ENCODE data around the gene SCO2. TPM values are rescaled to one million over a fixed set of nuclear protein-coding genes. Genes with fewer than 3 reads are reported as not detected.

SCO2 gene
- total RNA-seq, 1 donor, result 5.1 TPM

DNA sequence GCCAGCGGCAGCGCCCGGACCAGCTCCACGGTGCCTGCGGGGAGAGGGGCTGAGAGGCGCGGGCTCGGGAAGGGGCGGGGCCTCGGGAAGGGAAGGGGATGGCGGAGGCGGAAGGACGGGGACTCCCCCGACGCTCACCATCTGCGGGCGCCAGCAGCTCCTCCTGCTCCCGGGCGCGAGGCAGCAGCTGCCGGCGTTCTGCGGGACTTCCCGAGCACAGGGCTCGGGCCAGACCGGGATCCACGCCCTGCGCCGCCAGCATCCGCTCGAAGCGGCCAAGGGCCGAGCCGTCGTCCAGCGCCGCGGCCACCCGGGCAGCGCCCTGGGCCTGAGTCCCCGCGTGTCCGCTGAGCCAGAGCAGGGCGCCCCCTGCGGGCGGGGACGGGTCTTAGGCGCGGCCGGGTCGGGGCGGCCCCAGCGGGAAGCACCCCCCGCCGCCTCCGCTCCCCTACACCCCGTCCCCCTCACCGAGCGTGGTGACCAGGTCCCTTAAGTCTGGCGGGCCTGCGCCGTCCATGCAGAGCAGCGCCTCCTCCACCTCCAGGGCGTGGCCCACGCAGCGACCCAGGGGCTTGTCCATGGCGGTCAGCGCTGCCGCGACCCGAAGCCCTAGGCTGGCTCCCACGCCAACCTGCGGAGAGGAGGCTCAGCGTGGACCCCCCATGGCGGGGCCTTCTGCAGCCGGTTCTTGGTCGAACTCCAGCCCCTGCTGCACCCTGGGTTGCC is 873 bp upstream of the SCO2 start:
- H3K4me3 ChIP-seq (ENCODE audit: insufficient read depth, low read length), result peak overlapping the region; percentile 86
- no peaks in the 10 kb centered on the region for H3K9me3 ChIP-seq (ENCODE audit: low read depth, low read length)
- H3K79me2 ChIP-seq (ENCODE audit: insufficient read depth, low read length), result peaks cover 30% of the 10 kb centered on the region
- H4K20me1 ChIP-seq (ENCODE audit: insufficient read depth, low read length), result peaks cover 29% of the 10 kb centered on the region
- H2AFZ ChIP-seq (ENCODE audit: low read length), result peak overlapping the region; percentile 50
- DNase-seq (ENCODE audit: insufficient read length, low spot score, missing footprints), result peak; percentile 98
- peak overlapping the region; percentile 96 for H3K4me2 ChIP-seq (ENCODE audit: insufficient read depth, low read length)
- peak overlapping the region; percentile 56 for H3K27ac ChIP-seq (ENCODE audit: low read depth, low read length)
- H3K4me1 ChIP-seq (ENCODE audit: insufficient read depth, low read length), result peaks cover 23% of the 10 kb centered on the region
- TF ChIP-seq, protein P1, sequence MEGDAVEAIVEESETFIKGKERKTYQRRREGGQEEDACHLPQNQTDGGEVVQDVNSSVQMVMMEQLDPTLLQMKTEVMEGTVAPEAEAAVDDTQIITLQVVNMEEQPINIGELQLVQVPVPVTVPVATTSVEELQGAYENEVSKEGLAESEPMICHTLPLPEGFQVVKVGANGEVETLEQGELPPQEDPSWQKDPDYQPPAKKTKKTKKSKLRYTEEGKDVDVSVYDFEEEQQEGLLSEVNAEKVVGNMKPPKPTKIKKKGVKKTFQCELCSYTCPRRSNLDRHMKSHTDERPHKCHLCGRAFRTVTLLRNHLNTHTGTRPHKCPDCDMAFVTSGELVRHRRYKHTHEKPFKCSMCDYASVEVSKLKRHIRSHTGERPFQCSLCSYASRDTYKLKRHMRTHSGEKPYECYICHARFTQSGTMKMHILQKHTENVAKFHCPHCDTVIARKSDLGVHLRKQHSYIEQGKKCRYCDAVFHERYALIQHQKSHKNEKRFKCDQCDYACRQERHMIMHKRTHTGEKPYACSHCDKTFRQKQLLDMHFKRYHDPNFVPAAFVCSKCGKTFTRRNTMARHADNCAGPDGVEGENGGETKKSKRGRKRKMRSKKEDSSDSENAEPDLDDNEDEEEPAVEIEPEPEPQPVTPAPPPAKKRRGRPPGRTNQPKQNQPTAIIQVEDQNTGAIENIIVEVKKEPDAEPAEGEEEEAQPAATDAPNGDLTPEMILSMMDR (IDR thresholded peaks at IDR 0.05; ENCODE audit: extremely low read depth, low read depth, low read length), result peak; percentile 43
- no peaks in the 10 kb centered on the region for H3K27me3 ChIP-seq (ENCODE audit: insufficient read depth, low read length)
- peaks cover 15% of the 10 kb centered on the region for H3K36me3 ChIP-seq (ENCODE audit: insufficient read depth, low read length)

DNA sequence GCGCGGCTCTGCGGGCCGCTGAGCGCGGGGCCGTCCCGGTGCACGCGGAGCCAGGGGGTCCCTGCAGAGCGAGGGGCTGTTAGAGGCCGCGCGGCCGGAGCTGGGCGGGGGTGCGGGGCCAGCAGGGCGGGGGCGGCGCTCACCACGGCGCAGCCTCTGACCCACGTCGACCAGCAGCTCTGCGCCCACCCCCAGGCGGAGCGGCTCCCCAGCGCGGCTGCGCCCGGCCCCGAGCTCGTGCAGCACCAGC is 385 bp upstream of the SCO2 start:
- TF ChIP-seq, protein P1 (IDR thresholded peaks at IDR 0.05; ENCODE audit: extremely low read depth, low read depth, low read length), result no peak
- H3K79me2 ChIP-seq (ENCODE audit: insufficient read depth, low read length), result peaks cover 30% of the 10 kb centered on the region
- H3K27me3 ChIP-seq (ENCODE audit: insufficient read depth, low read length), result no peaks in the 10 kb centered on the region
- peak overlapping the region; percentile 86 for H3K4me3 ChIP-seq (ENCODE audit: insufficient read depth, low read length)
- no peak for DNase-seq (ENCODE audit: insufficient read length, low spot score, missing footprints)
- H4K20me1 ChIP-seq (ENCODE audit: insufficient read depth, low read length), result peaks cover 29% of the 10 kb centered on the region
- peak overlapping the region; percentile 15 for H2AFZ ChIP-seq (ENCODE audit: low read length)
- peak overlapping the region; percentile 96 for H3K4me2 ChIP-seq (ENCODE audit: insufficient read depth, low read length)
- H3K36me3 ChIP-seq (ENCODE audit: insufficient read depth, low read length), result peaks cover 15% of the 10 kb centered on the region
- peak overlapping the region; percentile 56 for H3K27ac ChIP-seq (ENCODE audit: low read depth, low read length)
- H3K9me3 ChIP-seq (ENCODE audit: low read depth, low read length), result no peaks in the 10 kb centered on the region
- peaks cover 18% of the 10 kb centered on the region for H3K4me1 ChIP-seq (ENCODE audit: insufficient read depth, low read length)

DNA sequence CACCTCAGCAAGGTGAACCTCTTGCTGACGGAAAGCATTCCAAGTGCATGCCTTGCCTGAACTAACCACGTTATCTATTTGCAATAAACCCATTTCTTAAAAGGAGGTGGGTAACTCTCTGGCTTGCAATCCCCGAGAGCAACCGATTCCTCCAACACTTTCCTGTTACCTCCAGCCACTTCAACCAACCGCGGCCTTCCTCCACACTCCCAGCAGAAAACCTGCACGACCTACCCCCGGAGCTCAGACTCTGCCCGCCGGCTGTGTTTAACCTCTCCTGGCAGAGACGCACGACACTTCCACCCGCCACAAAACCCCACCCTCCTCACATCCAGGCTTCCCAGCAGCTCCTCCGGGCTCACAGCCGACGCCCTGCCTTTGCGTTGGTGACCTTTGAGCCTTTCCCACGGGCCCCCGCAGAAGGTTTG is 708 bp downstream of the SCO2 start:
- TF ChIP-seq, protein P1 (IDR thresholded peaks at IDR 0.05; ENCODE audit: extremely low read depth, low read depth, low read length), result no peak
- peaks cover 15% of the 10 kb centered on the region for H3K36me3 ChIP-seq (ENCODE audit: insufficient read depth, low read length)
- peak overlapping the region; percentile 78 for H3K27ac ChIP-seq (ENCODE audit: low read depth, low read length)
- H2AFZ ChIP-seq (ENCODE audit: low read length), result peak overlapping the region; percentile 65
- H3K27me3 ChIP-seq (ENCODE audit: insufficient read depth, low read length), result no peaks in the 10 kb centered on the region
- peaks cover 13% of the 10 kb centered on the region for H3K4me1 ChIP-seq (ENCODE audit: insufficient read depth, low read length)
- peak overlapping the region; percentile 96 for H3K4me2 ChIP-seq (ENCODE audit: insufficient read depth, low read length)
- no peaks in the 10 kb centered on the region for H3K9me3 ChIP-seq (ENCODE audit: low read depth, low read length)
- H3K4me3 ChIP-seq (ENCODE audit: insufficient read depth, low read length), result peak overlapping the region; percentile 86
- H3K79me2 ChIP-seq (ENCODE audit: insufficient read depth, low read length), result peaks cover 30% of the 10 kb centered on the region
- peaks cover 29% of the 10 kb centered on the region for H4K20me1 ChIP-seq (ENCODE audit: insufficient read depth, low read length)
- DNase-seq (ENCODE audit: insufficient read length, low spot score, missing footprints), result no peak

DNA sequence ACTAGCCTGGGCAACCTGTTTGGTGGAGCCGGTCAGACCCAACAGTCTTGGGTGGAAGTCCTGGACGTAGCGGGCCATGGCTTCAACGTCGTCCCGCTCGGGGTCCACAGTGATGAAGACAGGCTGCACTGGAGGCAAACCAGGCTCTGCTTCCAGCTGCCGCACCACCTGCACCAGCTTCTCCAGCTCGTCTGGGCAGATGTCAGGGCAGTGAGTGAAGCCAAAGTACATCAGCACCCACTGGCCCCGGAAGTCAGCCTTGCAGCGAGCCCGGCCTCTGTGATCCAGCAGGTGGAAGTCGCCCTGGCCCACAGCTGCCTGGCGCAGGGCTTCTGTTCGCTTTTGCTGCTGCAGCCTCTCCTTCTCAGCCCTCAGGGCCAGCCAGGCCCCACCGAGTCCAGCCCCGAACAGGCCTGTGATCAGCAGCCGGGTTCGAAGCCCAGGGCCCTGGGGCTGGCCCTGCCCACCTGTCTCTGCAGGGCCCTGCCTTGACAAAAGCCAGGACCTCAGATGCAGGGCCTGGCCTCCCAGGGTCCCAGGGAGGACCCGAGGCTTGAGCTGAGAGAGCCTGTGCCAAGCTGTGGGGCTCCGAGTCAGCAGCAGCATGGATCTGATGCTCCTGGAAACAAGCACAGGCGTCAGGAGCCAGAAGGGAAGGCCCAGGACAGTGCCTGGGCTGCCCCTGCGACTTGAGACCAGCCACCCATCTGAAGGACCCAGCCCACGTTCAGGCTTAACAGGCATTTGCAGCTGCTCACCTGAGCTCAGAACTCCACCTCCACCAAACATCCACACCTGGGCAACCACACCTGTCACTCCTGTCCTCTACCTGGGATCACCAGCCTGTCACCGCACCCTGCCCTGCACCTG is 1.4 kb downstream of the SCO2 start:
- H3K36me3 ChIP-seq (ENCODE audit: insufficient read depth, low read length), result peaks cover 18% of the 10 kb centered on the region
- peak overlapping the region; percentile 78 for H3K27ac ChIP-seq (ENCODE audit: low read depth, low read length)

More for the DNA sequence above, 1.4 kb downstream of the SCO2 start:
- peak overlapping the region; percentile 86 for H3K4me3 ChIP-seq (ENCODE audit: insufficient read depth, low read length)
- H3K9me3 ChIP-seq (ENCODE audit: low read depth, low read length), result no peaks in the 10 kb centered on the region
- H3K27me3 ChIP-seq (ENCODE audit: insufficient read depth, low read length), result no peaks in the 10 kb centered on the region
- H3K4me1 ChIP-seq (ENCODE audit: insufficient read depth, low read length), result peaks cover 13% of the 10 kb centered on the region
- peak overlapping the region; percentile 96 for H3K4me2 ChIP-seq (ENCODE audit: insufficient read depth, low read length)
- H4K20me1 ChIP-seq (ENCODE audit: insufficient read depth, low read length), result peaks cover 28% of the 10 kb centered on the region
- DNase-seq (ENCODE audit: insufficient read length, low spot score, missing footprints), result peak; percentile 85
- H2AFZ ChIP-seq (ENCODE audit: low read length), result no peak overlapping the region
- TF ChIP-seq, protein P1 (IDR thresholded peaks at IDR 0.05; ENCODE audit: extremely low read depth, low read depth, low read length), result no peak
- H3K79me2 ChIP-seq (ENCODE audit: insufficient read depth, low read length), result peaks cover 30% of the 10 kb centered on the region

Data from osteoblast (primary cell).